Activated CD8-positive, alpha-beta memory T cell treated with anti-CD3 and anti-CD28 coated beads for 24 hours (primary cell): Measurements from ENCODE around the gene SPDYE3.
"Not testable (repeated sequence)": the region's sequence is repeated elsewhere in the genome, so short reads cannot be mapped to it uniquely, and the experiment has no call there.

Experiments
- DNase-seq: peaks from one replicate; pipeline ENCODE4 v3.0.0-alpha.2; 2020

SPDYE3 gene

GRCh38 chr7:100352984-100353684 is 45.6 kb downstream of the SPDYE3 start:
- no peak for DNase-seq

- peak; percentile 76 for DNase-seq
Observed at GRCh38 chr7:100353685-100354330, 46.3 kb downstream of the SPDYE3 start.

- DNase-seq: no peak
Observed at GRCh38 chr7:100356416-100357068, 49.0 kb downstream of the SPDYE3 start.

- no peak for DNase-seq
Observed at GRCh38 chr7:100357131-100357561, 49.6 kb downstream of the SPDYE3 start.

GRCh38 chr7:100358027-100358856 is 50.7 kb downstream of the SPDYE3 start, which contains the start of gene PILRB:
PILRB (plus strand) TSS chr7:100358117; CDS start chr7:100358303, 186 bp downstream.
- no peak for DNase-seq

GRCh38 chr7:100358857-100359212 is 51.3 kb downstream of the SPDYE3 start:
- no peak for DNase-seq

GRCh38 chr7:100360135-100360854 is 52.8 kb downstream of the SPDYE3 start:
- no peak for DNase-seq

GRCh38 chr7:100363098-100363497 is 55.6 kb downstream of the SPDYE3 start:
- no peak for DNase-seq

GRCh38 chr7:100363797-100364196 is 56.3 kb downstream of the SPDYE3 start:
- not testable (repeated sequence) for DNase-seq

- DNase-seq: no peak
Observed at GRCh38 chr7:100364480-100364879, 57.0 kb downstream of the SPDYE3 start.

- not testable (repeated sequence) for DNase-seq
Observed at GRCh38 chr7:100365998-100366367, 58.5 kb downstream of the SPDYE3 start.

- DNase-seq: peak; percentile 76
Observed at GRCh38 chr7:100366411-100367250, 59.1 kb downstream of the SPDYE3 start.

GRCh38 chr7:100367251-100367620 is 59.7 kb downstream of the SPDYE3 start:
- DNase-seq: no peak

- no peak for DNase-seq
Observed at GRCh38 chr7:100367676-100368613, 60.4 kb downstream of the SPDYE3 start.

GRCh38 chr7:100369105-100369504 is 61.6 kb downstream of the SPDYE3 start:
- DNase-seq: no peak

- DNase-seq: no peak
Observed at GRCh38 chr7:100370303-100370702, 62.8 kb downstream of the SPDYE3 start.

- DNase-seq: no peak
Observed at GRCh38 chr7:100370746-100371145, 63.2 kb downstream of the SPDYE3 start.

- no peak for DNase-seq
Observed at GRCh38 chr7:100371561-100372171, 64.2 kb downstream of the SPDYE3 start.
